Smooth muscle cell (in vitro differentiated cells): Measurements from ENCODE around the gene SLC19A2. TPM values are rescaled to one million over a fixed set of nuclear protein-coding genes. Genes with fewer than 3 reads are reported as not detected.
A peak's percentile ranks its signal among the peaks of the same experiment; 100 is the strongest.

Experiments used
- DNase-seq: peaks from one replicate; lab custom pipeline; 2025; ENCODE audit not compliant: unreplicated experiment; lab: John Stamatoyannopoulos, UW
- H2AFZ ChIP-seq: fragments of 200-600 bp; sonication (generic); 2 replicates; pipeline ENCODE4 v1.6.0; 2016; ENCODE audit warnings: antibody characterized with exemption, low read depth, mild to moderate bottlenecking
- H3F3A ChIP-seq: fragments of 200-600 bp; sonication (generic); 2 replicates; pipeline ENCODE4 v1.6.0; 2017; ENCODE audit warnings: antibody characterized with exemption, low read depth
- H3K27ac ChIP-seq: fragments of 200-600 bp; sonication (generic); 2 replicates; pipeline ENCODE4 v1.5.1; 2016; ENCODE audit warnings: low read depth, mild to moderate bottlenecking
- H3K27me3 ChIP-seq: fragments of 200-600 bp; sonication (generic); 2 replicates; pipeline ENCODE4 v1.6.1; 2016; ENCODE audit warnings: low read depth, mild to moderate bottlenecking
- H3K36me3 ChIP-seq: fragments of 200-600 bp; sonication (generic); 2 replicates; pipeline ENCODE4 v1.5.1; 2016; ENCODE audit warnings: low read depth
- H3K4me1 ChIP-seq: fragments of 200-600 bp; sonication (generic); 2 replicates; pipeline ENCODE4 v1.5.1; 2016; ENCODE audit warnings: low read depth
- H3K4me2 ChIP-seq: fragments of 200-600 bp; sonication (generic); 2 replicates; pipeline ENCODE4 v1.6.0; 2016; ENCODE audit warnings: mild to moderate bottlenecking
- H3K4me3 ChIP-seq: fragments of 200-600 bp; sonication (generic); 2 replicates; pipeline ENCODE4 v1.5.1; 2016; ENCODE audit warnings: mild to moderate bottlenecking
- H3K79me2 ChIP-seq: fragments of 200-600 bp; sonication (generic); 2 replicates; pipeline ENCODE4 v1.6.0; 2016; ENCODE audit warnings: low read depth, mild to moderate bottlenecking
- H3K9ac ChIP-seq: fragments of 200-600 bp; sonication (generic); 2 replicates; pipeline ENCODE4 v1.6.0; 2016; ENCODE audit warnings: low read depth
- H3K9me3 ChIP-seq: fragments of 200-600 bp; sonication (generic); replicated peaks from 2 replicates; pipeline ENCODE4 v1.5.1; 2016; ENCODE audit warnings: low read depth
- H4K20me1 ChIP-seq: fragments of 200-600 bp; sonication (generic); 2 replicates; pipeline ENCODE4 v1.6.0; 2016; ENCODE audit warnings: low read depth
- CTCF ChIP-seq: fragments of 200-600 bp; sonication (generic); IDR thresholded peaks from 2 replicates; pipeline ENCODE4 v1.5.1; 2017; ENCODE audit warnings: borderline replicate concordance, mild to moderate bottlenecking, antibody characterized with exemption; ENCODE audit not compliant: insufficient read depth, poor library complexity, severe bottlenecking
- WGBS: methylation state at CpG from one replicate; pipeline ENCODE4 v1.1.7; 2016; ENCODE audit warnings: low lambda C conversion rate; 5-methylcytosine and 5-hydroxymethylcytosine counted together
- polyA plus RNA-seq: library from polyadenylated mRNA; unstranded; fragments of >200 nt; fragmentation: Nextera tagmentation; extraction: Ambion mirVana; gene quantifications from 2 replicates; pipeline ENCODE4 v1.2.1, GENCODE V29; 2016
- total RNA-seq: library from RNA; depleted of rRNA; stranded (reverse); fragments of >200 nt; gene quantifications from 2 replicates; pipeline ENCODE4 v1.2.3, GENCODE V29; 2014

Gene SLC19A2
- total and polyA plus RNA-seq, 2 experiments from 2014 or later, result 15.1 to 59.4 TPM

GRCh38 chr1:169495916-169496315 lies 10.2 kb upstream of the SLC19A2 start:
- 82% methylated on average over 2 of the region's 2 CpGs for WGBS
- H4K20me1 ChIP-seq, result no peaks in the 10 kb centered on the region
- H3K4me3 ChIP-seq, result no peak overlapping the region
- no peak for DNase-seq
- H3K36me3 ChIP-seq, result no peaks in the 10 kb centered on the region
- H3K9ac ChIP-seq, result no peak overlapping the region
- no peaks in the 10 kb centered on the region for H3K27me3 ChIP-seq
- no peaks in the 10 kb centered on the region for H3K79me2 ChIP-seq
- H3K27ac ChIP-seq, result peak overlapping the region; percentile 78
- no peaks in the 10 kb centered on the region for H3K4me1 ChIP-seq
- H3K4me2 ChIP-seq, result no peak overlapping the region
- no peaks in the 10 kb centered on the region for H3F3A ChIP-seq
- TF ChIP-seq CTCF, result no peak
- H2AFZ ChIP-seq, result no peak overlapping the region
- H3K9me3 ChIP-seq, result no peaks in the 10 kb centered on the region

- no peak overlapping the region for H3K4me3 ChIP-seq
- no peak overlapping the region for H2AFZ ChIP-seq
- no peak overlapping the region for H3K9ac ChIP-seq
- no peaks in the 10 kb centered on the region for H3F3A ChIP-seq
- H3K9me3 ChIP-seq, result no peaks in the 10 kb centered on the region
- no peaks in the 10 kb centered on the region for H3K27me3 ChIP-seq
- no peak overlapping the region for H3K4me2 ChIP-seq
- H3K4me1 ChIP-seq, result no peaks in the 10 kb centered on the region
- no peaks in the 10 kb centered on the region for H4K20me1 ChIP-seq
- no peak for TF ChIP-seq CTCF
- peak overlapping the region; percentile 78 for H3K27ac ChIP-seq
- H3K79me2 ChIP-seq, result no peaks in the 10 kb centered on the region
- no peak for DNase-seq
- H3K36me3 ChIP-seq, result no peaks in the 10 kb centered on the region
Observed at GRCh38 chr1:169495046-169495775, 9.5 kb upstream of the SLC19A2 start.

GRCh38 chr1:169494343-169494742 lies 8.6 kb upstream of the SLC19A2 start:
- no peak for DNase-seq
- no peak for TF ChIP-seq CTCF
- no peak overlapping the region for H2AFZ ChIP-seq
- no peaks in the 10 kb centered on the region for H4K20me1 ChIP-seq
- WGBS, result 96% methylated on average over 3 of the region's 3 CpGs
- H3K36me3 ChIP-seq, result no peaks in the 10 kb centered on the region
- H3K4me2 ChIP-seq, result no peak overlapping the region
- H3K27me3 ChIP-seq, result no peaks in the 10 kb centered on the region
- no peaks in the 10 kb centered on the region for H3K4me1 ChIP-seq
- no peak overlapping the region for H3K9ac ChIP-seq
- H3K27ac ChIP-seq, result peak overlapping the region; percentile 78
- H3K9me3 ChIP-seq, result no peaks in the 10 kb centered on the region
- H3K4me3 ChIP-seq, result no peak overlapping the region
- H3F3A ChIP-seq, result no peaks in the 10 kb centered on the region
- no peaks in the 10 kb centered on the region for H3K79me2 ChIP-seq

- Histone ChIP-seq H3K4me2 (no peak overlapping the region), H4K20me1 (no peaks in the 10 kb centered on the region), H3K27me3 (no peaks in the 10 kb centered on the region), H3F3A (no peaks in the 10 kb centered on the region), H3K36me3 (no peaks in the 10 kb centered on the region), H3K9me3 (no peaks in the 10 kb centered on the region), H3K27ac (no peak overlapping the region), H3K79me2 (peaks cover 3% of the 10 kb centered on the region), H3K4me1 (no peaks in the 10 kb centered on the region), H3K4me3 (no peak overlapping the region), H2AFZ (no peak overlapping the region), H3K9ac (no peak overlapping the region)
- no peak for TF ChIP-seq CTCF
- WGBS, result 87% methylated on average over 1 of the region's 1 CpG
- DNase-seq, result no peak
Observed at GRCh38 chr1:169493251-169493650, 7.5 kb upstream of the SLC19A2 start.
